NCI-H2227 (cell line): ENCODE results near the gene NPTXR.

Experiments
- DNase-seq: peaks from one replicate; lab custom pipeline; 2025; ENCODE audit not compliant: unreplicated experiment; lab: John Stamatoyannopoulos, UW

NPTXR gene

DNA sequence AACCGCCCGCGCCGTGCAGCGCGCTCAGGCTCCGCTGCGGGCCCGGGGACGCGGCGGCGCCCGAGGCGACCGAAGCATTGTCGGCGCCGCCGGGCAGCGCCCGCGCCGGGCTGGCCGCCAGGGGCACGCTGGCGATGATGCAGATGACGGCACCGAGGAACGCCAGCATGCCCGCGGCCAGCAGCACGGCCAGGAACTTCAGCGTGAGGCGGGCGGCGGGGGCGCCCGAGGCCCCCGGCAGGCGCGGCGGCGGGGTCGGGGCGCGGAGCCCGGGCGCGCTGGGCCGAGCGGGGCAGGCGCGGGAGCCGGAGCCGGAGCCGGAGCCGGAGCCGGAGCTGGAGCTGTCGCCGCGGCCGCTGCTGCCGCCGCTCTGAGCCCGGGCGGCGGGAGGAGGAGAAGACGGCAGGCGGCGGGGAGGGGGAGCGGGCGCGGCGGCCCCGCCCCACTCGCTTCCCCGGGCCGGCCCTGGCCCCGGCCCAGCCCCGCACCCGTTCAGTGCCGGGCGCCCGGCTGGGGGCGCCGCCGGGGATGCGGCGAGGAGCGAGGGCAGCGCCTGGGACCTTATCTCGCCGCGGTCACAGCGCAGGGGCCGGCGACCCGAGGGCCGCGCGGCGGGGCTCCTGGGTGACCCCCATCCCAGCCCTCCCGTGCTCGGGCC is at the start of gene NPTXR:
Gene NPTXR (minus strand): TSS at position 372 of the 658 bp plus-strand sequence.
- peak; percentile 79 for DNase-seq

DNA sequence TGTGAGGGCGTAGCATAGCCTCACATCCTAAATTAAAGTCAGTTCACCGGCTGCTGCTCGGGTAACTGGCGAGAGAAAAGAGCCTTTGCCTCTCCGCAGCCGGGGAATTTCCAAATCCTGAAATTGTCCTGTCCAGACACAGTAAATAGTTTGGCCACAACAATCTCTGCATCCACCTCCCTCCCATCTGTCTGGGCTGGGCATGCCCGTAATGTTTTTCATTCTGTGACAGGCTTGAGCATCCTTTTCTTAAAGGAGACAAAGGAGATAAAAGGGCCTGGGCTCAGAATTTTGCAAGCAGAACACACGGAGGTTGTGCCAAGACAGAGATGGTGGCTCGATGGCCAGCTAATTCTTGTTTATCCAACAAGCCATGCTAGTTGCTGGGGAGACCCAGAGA is 47.4 kb upstream of the NPTXR start:
- no peak for DNase-seq

DNA sequence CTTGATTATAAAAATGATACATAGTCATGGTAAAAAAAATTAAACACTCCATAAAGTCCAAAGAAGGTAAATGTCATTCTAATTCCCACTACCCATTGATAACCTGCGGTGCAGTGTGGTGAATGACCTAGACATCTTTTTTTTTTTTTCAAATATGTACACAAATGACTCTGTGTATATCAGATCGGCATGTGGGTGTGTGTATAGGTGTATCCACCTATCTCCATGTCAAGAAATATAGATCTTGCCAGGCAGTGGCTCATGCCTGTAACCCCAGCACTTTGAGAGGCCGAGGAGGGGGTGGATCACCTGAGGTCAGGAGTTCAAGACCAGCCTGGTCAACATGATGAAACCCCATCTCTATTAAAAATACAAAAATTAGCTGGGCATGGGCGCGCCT is 46.5 kb upstream of the NPTXR start:
- DNase-seq, result no peak

DNA sequence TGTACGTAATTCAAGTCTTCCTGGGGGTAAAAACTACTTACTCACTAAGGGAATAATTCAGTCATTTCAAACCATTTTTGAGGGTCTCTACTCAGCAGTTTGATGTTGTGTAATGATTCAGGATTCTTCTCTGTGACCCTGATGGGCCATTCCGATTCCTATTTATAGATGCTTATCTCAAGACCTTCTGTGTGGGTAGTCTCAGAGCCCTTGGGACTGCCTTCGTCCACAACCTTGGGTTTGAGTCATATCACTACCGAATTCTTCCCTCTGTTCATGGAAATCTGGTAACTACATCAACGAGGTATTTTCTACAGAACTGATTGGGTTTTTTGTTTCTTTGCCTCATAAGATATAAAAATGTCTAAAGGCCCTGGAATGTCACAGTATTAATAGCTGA is 42.5 kb upstream of the NPTXR start:
- no peak for DNase-seq

DNA sequence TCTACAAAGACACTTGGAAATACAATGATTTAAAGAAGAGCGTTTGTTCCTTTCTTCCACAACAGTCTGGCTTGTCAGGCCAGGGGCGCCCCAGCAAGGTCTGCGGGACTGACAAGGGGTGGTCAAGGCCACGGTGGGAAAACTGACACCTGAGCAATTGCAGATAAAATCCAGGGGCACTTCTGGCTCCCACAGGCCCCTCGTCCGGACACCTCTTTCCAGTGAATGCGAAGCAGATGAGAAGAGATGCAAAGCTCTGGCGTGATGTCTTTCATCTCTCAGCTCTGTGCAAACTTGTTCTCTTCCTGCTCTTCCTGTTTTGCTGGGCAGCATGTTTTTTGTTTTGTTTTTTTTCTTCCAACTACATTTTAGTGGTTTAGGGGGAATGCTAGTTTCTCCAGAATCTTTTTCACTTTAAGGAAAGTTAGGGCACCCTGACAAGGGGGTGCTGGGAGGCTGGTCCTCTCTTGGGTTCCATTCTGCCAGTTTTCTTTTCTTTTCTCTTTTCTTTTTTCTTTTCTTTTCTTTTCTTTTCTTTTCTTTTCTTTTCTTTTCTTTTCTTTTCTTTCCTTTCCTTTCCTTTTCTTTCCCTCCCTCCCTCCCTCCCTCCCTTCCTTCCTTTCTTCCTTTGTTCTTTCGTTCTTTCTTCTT is 39.3 kb upstream of the NPTXR start:
- DNase-seq, result no peak

DNA sequence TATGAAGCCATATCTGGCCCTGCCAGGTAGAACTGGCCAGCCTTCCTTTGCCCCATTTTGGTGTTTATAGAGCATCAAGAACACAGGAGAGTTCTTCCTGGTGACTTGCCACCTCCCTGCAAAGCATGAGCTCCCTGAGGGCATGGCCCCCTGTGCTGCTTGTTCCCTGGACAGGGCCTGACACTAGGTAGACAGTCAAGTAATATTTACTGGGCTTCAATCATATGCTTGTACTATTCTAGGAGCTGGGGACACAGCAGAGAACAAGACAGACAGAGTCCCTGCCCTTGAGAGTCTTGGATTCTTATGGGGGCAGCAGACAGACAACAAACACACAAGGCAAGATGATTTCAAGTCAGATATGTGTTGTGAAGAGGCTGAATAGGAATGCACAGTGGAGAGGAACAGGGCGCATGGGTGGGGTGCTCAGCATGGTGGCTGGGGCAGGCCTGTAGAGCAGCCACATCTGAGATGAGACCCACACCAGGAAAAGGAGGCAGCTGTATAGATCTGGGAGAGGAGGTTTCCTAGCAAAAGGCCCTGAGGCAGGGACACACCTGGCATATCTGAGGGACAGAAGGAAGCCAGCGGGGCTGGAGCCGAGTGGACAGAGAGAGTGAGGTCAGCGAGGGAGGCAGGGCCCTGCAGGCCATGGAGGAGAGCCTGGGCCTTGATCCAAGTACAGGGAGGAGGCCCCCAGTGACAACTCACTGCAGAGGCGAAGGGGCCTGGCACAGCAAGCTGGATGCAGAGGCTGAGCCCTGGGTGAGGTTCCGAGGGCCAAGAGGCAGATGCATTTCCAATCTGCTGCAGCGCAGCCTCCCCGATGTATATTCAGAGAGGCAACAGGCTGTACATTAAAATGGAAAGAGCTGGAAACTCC is 38.4 kb upstream of the NPTXR start:
- no peak for DNase-seq

DNA sequence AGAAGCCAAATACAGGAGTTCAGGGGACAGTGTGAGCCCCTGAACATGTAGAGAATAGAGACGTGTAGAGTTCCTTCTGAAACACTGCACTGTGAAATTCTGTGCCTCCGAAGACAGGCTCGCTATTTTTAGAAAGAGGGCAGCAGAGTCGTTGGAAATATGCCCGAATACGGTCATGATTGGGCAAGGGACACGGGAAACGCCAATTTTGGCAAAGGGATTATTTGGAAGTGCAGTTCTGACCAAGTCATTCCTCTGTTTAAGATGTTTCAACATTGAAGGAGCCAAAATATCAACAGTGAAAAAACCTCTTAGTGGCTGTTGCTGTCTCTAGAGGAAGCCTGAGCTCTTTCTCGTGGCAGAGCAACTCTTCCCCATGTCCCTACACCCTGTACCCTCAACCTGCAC is 37.6 kb upstream of the NPTXR start:
- no peak for DNase-seq

DNA sequence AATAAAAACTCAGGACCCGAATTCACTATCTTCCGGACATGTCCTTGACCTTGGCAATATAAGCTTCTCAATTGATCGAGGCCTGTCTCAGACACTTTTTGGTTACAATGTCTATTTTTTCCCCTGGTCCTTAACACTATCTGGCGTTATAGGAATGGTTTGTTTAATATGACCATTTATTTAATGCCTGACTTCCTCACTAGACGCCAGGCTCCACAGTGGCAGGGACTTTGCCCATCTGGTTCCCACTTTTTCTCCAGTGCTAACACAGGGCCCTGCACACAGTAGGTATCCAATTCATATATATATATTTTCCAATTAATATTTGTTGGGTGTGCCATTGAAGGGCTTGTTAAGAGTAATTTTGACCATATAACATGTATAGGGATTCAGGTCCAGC is 36.1 kb upstream of the NPTXR start:
- no peak for DNase-seq

DNA sequence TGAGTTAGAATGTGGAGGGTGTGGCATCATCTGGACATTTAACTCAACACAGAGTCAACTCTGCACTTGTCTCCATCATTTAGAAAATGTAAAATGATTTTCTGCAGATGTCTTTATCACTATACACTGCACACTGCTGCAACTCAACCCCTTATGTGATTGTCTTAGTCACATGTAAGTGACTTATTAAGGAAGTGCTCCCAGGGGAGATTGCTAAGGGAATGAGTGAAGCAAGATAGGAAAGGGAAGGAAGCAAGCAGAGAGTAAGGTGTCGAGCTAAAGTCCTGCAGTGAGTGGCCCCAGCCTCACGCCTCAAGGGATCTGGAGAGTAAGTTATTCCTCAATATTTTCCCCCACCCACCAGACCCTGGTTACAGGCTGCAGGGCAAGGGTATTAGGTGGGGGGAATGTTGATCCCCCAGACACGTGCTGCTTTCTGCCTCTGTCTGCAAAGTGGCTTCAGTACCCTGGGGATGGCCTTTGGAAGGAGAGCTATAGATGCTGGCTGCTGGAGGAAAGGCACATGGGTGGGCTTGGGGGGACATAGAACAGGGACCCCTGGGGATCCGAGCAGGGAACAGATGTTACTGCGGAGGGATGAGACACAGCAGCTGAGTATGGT is 35.4 kb upstream of the NPTXR start:
- no peak for DNase-seq

DNA sequence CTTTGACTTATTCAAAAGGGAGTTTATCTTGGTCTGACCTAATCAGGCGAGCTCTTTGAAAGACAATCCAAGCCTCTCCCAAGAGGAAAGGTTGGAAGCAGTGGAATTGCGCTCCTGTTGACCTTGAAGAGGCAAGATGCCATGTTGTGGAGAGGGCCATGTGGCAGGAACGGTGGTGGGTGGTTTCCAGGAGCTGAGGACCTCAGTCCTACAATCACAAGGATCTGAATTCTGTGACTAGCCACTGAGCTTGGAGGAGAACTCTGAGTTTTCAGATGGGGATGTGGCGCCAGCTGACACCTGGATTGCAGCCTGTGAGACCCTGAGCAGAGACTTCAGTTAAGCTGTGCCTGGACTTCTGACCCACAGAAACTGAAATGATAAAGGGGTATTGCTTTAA is 34.2 kb upstream of the NPTXR start:
- no peak for DNase-seq

DNA sequence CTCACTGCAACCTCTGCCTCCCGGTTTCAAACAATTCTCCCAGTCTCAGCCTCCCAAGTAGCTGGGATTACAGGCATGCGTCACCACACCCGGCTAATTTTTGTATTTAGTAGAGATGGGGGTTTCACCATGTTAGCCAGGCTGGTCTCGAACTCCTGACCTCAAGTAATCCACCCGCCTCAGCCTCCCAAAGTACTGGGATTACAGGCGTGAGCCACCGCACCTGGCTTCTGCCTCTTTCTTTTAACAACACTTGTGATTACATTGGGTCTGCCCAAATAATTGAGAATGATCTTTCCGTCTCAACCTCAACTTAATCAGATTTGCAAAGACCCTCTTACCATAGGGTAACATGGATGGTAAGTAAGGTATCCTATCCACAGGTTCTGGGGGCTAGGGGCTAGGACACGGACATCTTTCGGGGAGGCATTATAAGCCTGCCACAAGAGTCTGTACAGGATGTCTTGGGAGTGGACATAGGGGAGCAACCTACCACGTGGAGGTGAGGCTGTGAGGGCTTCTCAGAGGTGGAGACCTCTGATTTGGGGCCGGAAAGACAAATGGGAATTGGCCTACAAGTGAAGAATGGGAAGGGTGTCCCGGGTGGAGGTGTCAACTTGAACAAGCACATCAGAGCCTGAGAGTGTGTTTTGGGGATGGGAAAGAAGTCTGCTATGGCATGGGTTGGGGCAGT is 30.8 kb upstream of the NPTXR start:
- DNase-seq, result no peak

DNA sequence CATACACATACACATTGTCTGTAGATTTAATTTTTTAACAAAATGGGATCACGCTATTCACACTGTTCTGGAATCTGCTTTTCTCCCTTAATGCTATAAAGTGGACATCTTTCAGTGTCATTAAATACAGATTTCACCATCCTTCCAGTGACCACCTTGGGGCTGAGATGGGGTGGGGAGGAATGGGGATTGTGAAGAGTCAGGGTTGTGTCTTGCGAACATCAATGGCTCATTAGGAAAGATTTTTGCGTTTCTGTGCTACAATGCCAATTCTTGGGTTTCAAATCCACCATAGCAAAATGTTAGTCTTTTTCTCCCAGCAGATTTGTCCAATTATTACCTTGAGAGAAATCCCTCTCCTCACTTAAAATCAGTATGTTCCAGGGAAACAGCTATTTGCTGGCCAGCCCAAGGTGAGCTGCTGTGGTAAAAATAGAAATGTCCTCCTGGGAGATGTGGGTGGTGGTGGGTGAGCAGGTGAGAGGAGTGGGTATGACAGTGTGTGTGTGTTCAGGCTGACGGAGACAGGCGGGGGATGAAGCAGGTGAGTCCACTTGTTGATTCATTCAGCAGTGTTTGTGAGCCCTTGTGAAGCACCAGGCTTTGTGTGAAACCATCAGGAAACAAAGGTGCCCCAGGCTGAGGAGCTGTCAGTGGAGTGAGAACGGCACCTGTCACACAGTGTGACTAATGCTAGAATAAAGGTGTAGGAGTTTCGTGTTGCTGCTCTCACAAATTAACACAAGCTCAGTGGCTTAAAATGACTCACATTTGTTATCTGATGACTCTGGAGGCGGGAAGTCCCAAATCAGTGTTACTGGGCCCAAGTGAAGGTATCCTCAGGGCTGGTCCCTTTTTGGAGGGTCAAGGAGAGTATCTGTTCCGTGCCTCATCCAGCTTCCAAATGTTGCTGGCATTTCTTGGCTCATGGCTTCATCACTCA is 29.9 kb upstream of the NPTXR start:
- no peak for DNase-seq

DNA sequence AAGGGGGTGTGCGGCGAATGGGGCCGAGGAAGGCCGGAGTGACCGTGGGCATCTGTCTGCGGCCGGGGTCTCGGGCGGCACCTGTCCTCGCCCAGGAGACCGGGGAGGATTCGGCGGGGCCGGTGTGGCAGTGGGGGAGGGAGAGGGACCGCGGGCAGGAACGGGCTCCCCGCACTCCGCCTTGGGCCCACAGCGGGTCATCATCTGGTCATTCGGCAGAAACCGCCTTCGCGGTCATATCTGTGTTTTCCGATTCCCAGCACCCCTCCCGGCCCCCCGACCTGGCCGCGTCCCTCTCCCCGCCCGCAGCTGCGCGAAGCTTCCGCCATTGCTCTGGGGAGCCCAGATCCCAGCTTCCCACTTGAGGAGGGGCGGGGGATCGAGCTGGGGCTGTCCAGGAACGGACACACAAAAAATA is 29.0 kb upstream of the NPTXR start:
- peak; percentile 72 for DNase-seq

DNA sequence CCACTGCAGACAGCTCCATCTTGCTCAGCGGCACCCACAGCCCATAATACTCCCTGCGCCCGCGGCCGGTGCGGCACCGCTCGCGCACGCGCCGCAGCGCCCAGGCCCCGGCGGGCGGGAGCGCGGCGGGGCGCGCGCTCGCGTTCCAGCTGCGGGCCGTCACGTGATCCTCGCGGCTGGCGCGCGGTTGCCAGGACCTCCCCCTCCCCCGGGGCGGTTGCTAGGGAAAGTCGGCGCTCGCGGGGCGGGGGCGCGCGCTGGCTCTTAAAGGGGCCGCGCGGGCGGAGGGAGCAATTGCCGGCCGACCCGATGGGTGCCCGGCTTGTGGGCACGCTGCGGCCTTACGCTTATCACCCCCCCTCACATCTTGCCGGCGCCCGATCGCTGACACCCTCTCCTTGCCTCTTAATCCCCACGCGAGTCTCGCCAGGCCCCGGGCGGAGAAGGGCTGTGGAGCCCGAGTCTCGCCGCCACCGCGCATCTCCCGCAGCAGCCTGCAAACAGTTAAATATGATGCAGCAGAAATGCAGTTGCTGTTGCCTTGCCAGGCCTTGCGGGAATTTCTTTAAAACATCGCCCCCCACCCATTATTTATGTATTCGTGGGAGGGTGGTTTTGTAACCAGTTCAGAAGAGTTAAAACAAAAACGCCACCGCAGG is 28.5 kb upstream of the NPTXR start, which contains the start of gene CBX6:
Gene CBX6 (minus strand): TSS at position 45 of the 659 bp plus-strand sequence. CDS start 26 bp downstream, at position 19.
- DNase-seq, result peak; percentile 95

DNA sequence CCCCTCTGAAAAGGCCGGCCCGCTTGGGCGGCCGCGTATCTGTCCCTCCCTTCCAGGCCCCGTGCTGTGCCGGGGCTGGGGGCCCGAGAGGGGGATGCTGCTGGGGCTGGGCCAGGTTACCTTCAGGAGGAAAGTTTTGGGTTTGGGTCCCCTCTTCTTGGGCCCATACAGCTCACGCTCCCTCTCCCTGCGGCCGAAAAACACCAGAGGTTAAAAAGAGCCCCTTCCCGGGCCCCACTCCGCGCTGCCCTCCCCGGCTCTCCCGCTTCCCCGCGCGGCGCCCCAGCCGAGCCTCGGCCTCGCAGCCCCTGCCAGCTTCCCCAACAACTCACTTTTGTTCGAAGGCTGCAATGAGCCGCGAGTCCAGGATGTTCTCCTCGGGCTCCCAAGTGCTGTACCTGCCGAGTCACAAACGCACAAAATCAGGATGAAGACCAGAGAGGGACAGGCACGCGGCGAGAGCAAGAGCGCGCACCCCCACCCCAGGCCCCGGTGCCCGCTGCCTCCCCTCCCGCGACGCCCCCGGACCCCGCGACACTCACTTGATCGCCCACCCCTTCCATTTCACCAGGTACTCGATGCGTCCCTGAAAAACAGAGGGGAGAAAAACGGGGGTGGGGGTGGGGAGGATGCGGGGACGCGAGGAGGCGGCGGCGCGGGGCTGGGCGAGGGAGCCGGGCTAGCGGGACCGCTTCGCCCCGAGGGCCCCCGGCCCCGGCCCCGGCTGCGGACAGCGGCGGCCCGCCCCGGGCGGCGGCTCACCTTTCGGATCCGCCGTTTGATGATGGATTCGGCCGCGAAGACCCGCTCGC is 27.7 kb upstream of the NPTXR start:
- DNase-seq, result no peak

DNA sequence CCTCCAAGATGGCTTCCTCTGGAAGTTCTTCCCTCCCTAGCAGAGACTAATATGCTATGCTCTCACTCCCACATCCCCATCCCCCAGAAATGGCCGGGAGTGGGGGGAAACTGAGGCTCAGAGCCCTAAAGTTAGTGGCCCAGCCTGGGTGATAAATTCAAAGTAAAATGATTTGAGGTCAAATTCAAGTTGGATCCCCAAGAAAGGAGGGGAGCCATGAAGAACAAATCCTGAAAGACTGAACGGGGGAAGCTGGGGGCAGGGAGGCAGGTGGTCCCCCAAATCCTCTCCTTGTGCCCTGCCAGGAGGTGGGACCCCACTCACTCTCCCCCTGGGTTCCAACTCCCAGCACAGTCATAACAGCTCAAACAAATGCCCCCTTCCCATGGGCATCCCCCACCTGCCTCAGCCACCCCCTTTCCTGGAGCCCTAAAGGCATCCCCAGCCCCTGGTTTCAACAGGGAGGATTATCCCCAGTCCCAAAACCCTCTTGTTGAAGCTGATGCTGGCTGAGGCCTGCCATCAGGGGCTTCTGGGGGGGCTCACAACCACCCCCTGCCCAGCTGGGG is 27.0 kb upstream of the NPTXR start:
- no peak for DNase-seq

DNA sequence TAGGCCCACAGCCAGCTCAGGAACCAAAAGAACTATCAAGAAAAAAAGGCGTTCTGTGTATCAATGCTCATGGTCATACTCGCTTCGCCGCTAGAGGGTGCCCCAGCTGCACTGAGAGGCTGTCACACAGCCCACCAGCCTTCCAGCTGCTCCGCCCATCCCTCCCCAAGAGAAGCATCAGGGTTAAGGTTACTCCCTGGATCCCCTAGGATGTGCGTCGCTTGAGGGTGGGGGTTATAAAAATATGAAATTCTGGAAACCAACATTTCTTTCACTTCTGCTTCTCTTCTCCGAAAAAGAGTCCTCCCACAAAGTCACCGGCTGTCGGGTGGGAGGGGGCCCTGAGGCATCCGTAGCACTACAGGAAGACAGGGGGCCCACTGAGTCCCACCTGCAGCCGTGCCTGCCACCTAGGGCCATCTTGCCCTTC is 26.5 kb upstream of the NPTXR start:
- peak; percentile 83 for DNase-seq

DNA sequence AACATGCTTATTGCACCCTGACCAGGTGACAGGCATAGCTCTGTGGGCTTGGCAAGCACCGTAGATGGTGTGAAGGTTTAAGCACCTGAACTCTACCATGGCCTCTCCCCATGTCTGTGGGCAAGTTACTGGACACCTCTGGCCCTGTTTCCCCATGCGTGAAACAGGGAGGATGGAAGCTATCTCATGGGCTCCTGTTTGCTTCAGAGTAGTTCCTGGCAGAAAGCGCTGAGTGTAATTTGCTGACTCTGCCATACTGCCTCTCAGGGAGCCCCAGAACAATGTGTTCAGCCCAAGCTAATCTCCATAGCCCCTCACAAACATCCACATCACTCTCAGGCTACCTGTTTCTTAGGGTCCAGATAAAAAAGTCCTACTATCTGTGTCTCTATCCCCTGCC is 25.8 kb upstream of the NPTXR start:
- DNase-seq, result no peak
